Suppressor macrophage (primary cell): ENCODE results near the gene CRACR2B.
A peak's percentile ranks its signal among the peaks of the same experiment; 100 is the strongest.

Experiments used
- DNase-seq, 4 experiments: peaks; one replicate each; pipeline ENCODE4 v3.0.0-alpha.2; 2020 to 2022

CRACR2B gene

GRCh38 chr11:827146-827896 lies 398 bp upstream of the CRACR2B start:
- DNase-seq, result peak in 1 of 4 experiments; percentile 38

GRCh38 chr11:828506-829175 lies 922 bp downstream of the CRACR2B start:
- no peak for DNase-seq

GRCh38 chr11:829176-829846 lies 1.6 kb downstream of the CRACR2B start:
- peak; percentile 39 to 61 (median 50) for DNase-seq

- peak in 2 of 4 experiments; percentile 39 to 54 for DNase-seq
Observed at GRCh38 chr11:829847-830294, 2.2 kb downstream of the CRACR2B start.

GRCh38 chr11:830295-831117 lies 2.8 kb downstream of the CRACR2B start:
- peak; percentile 56 to 77 (median 60) for DNase-seq

GRCh38 chr11:831118-831864 lies 3.6 kb downstream of the CRACR2B start:
- no peak for DNase-seq

GRCh38 chr11:831961-832528 lies 4.3 kb downstream of the CRACR2B start:
- DNase-seq, result no peak

- DNase-seq, result peak; percentile 65 to 89 (median 78)
Observed at GRCh38 chr11:832529-833113, 4.9 kb downstream of the CRACR2B start, which contains the start of gene CD151. TSS of gene CD151 (plus strand) at chr11:832952. CDS start at chr11:836070, 3,118 bp downstream.

GRCh38 chr11:833114-833791 lies 5.5 kb downstream of the CRACR2B start:
- DNase-seq, result peak; percentile 48 to 82 (median 65)

- peak in 1 of 4 experiments; percentile 52 for DNase-seq
Observed at GRCh38 chr11:833849-834311, 6.2 kb downstream of the CRACR2B start.

GRCh38 chr11:834371-835316 lies 6.9 kb downstream of the CRACR2B start:
- DNase-seq, result peak; percentile 60 to 79 (median 73)

GRCh38 chr11:836274-836673 lies 8.6 kb downstream of the CRACR2B start:
- DNase-seq, result no peak

- no peak for DNase-seq
Observed at GRCh38 chr11:836700-837099, 9.0 kb downstream of the CRACR2B start.

- no peak for DNase-seq
Observed at GRCh38 chr11:837189-837989, 9.7 kb downstream of the CRACR2B start.

- no peak for DNase-seq
Observed at GRCh38 chr11:837990-838307, 10.2 kb downstream of the CRACR2B start.

GRCh38 chr11:838441-839279 lies 10.9 kb downstream of the CRACR2B start:
- no peak for DNase-seq

- DNase-seq, result no peak
Observed at GRCh38 chr11:839280-839623, 11.5 kb downstream of the CRACR2B start.
